ENCODE results near the gene TGFBR2. TPM values are rescaled to one million over a fixed set of nuclear protein-coding genes. Genes with fewer than 3 reads are reported as not detected.

The TGFBR2 gene
- total and polyA plus RNA-seq, 10 of the 15 experiments (the other 5 are each of a cell fraction or from before 2014, with no cell fraction given), result 0.02 to 0.98 (median 0.18) TPM; not detected in 1

GRCh38 chr3:30642849-30643361, 36.5 kb downstream of the TGFBR2 start:
- in situ Hi-C loops (cut with MboI) (no loop called here), intact Hi-C loops (cut with micrococcal nuclease; ENCODE audit: unreplicated experiment) (no loop called here)
- 31% methylated on average over 4 of the region's 4 CpGs for WGBS (ENCODE audit: insufficient coverage, insufficient replicate concordance, low lambda C conversion rate, missing lambda C conversion rate)
- RAD21 ChIA-PET (ENCODE audit: unreplicated experiment), result no interaction called here
- Histone ChIP-seq H3K4me2 (ENCODE audit: control insufficient read depth, insufficient read depth) (peak overlapping the region; percentile 44), H3K4me1 (ENCODE audit: control insufficient read depth, insufficient read depth, low read length) (peaks cover 28% of the 10 kb centered on the region), H3K36me3 (ENCODE audit: control insufficient read depth in 2 of 2, insufficient read depth in 2 of 2, low read length in 1 of 2) (no peaks in the 10 kb centered on the region), H3K27ac (ENCODE audit: control insufficient read depth, insufficient read depth) (no peak overlapping the region), H3K79me2 (ENCODE audit: control insufficient read depth, insufficient read depth, low read length) (no peaks in the 10 kb centered on the region), H3K27me3 (replicated peaks in 1 of 2; ENCODE audit: control insufficient read depth in 2 of 2, insufficient read depth in 2 of 2, low read length in 1 of 2) (no peaks in the 10 kb centered on the region; a peak in 1 of 4 replicates), H4K20me1 (ENCODE audit: control insufficient read depth, insufficient read depth) (no peaks in the 10 kb centered on the region), H3K9me3 (replicated peaks; ENCODE audit: control insufficient read depth, insufficient read depth, low read length) (no peaks in the 10 kb centered on the region; the same call in 2 of the 3 replicates), H3K9ac (ENCODE audit: control insufficient read depth, insufficient read depth, low read length) (no peak overlapping the region), H2AFZ (ENCODE audit: control insufficient read depth, low read depth, low read length) (no peak overlapping the region), H3K4me3 (no peak overlapping the region)
- ATAC-seq (peak; percentile 40), FAIRE-seq (no peak), DNase-seq (ENCODE audit: low read depth, low spot score) (no peak)
- POLR2A ChIA-PET, result no interaction called here
- no TSS peak for BruUV-seq (replicated peaks)
- CTCF ChIA-PET, result interaction anchor here (0.9 to 1.0 kb wide), 2 partner anchors 15 to 51 kb away, joined by 3 to 4 read pairs; no protein-coding TSS in a partner anchor
- TF ChIP-seq TARDBP (IDR thresholded peaks at IDR 0.05; ENCODE audit: borderline replicate concordance), result no peak
- TF ChIP-seq NFIC (IDR thresholded peaks at IDR 0.05; ENCODE audit: low read depth, low read length), result peak; percentile 38; the same call in 1 of the 2 replicates
- TF ChIP-seq BCLAF1 (IDR thresholded peaks at IDR 0.05), result no peak
- TF ChIP-seq MEF2A (IDR thresholded peaks at IDR 0.05; ENCODE audit: insufficient read depth, low read depth, low read length), result 0 out of 2 replicates have a peak, but pooled peaks have one; percentile 66
- no peak for TF ChIP-seq BACH1 (IDR thresholded peaks at IDR 0.05; ENCODE audit: borderline replicate concordance)
- peak; percentile 30; the same call in 1 of the 2 replicates for TF ChIP-seq RUNX3 (IDR thresholded peaks at IDR 0.05; ENCODE audit: low read length)
- 0 out of 4 replicates have a peak, but pooled peaks of 1 of the 2 experiments have one; percentile 5 for TF ChIP-seq EP300 (IDR thresholded peaks at IDR 0.05; ENCODE audit: borderline replicate concordance in 1 of 2, control insufficient read depth in 1 of 2, low read depth in 2 of 2, low read length in 2 of 2)
- SMC1A ChIA-PET (ENCODE audit: uncharacterized antibody, unreplicated experiment), result interaction anchor here (1.3 to 4.6 kb wide), 2 partner anchors 11 to 16 kb away, joined by 4 to 23 read pairs; no protein-coding TSS in a partner anchor
